ENCODE measurements around the gene PML.
A peak's percentile ranks its signal among the peaks of the same experiment; 100 is the strongest.

The PML gene

GRCh38 chr15:73994413-73994883, at the start of gene PML:
TSS of gene PML (plus strand) at chr15:73994716. CDS start at chr15:73994813, 97 bp downstream.
- Histone ChIP-seq H3K9me3 (ENCODE audit: control insufficient read depth in 5 of 5, low read length in 5 of 5) (no peaks in the 10 kb centered on the region), H3K4me3 (ENCODE audit: low read depth in 1 of 5, low read length in 5 of 5) (peak within 1 kb of the TSS; percentile 92 to 99 (median 96)), H3K4me1 (ENCODE audit: control insufficient read depth in 5 of 5, insufficient read depth in 5 of 5, low read length in 5 of 5) (peaks cover 24 to 95% (median 79%) of the 10 kb centered on the region in 5 donors), H3K27me3 (ENCODE audit: control insufficient read depth in 5 of 5, insufficient read depth in 4 of 5, low read length in 5 of 5) (no peaks in the 10 kb centered on the region), H3K27ac (ENCODE audit: low read depth, low read length) (peak within 1 kb of the TSS; percentile 94), H3K36me3 (ENCODE audit: control insufficient read depth in 5 of 5, insufficient read depth in 5 of 5, low read length in 5 of 5) (peaks cover 9 to 18% (median 16%) of the 10 kb centered on the region in 5 donors), H3K9ac (ENCODE audit: low read length in 5 of 5) (peak within 1 kb of the TSS; percentile 81 to 96 (median 95))

DNA sequence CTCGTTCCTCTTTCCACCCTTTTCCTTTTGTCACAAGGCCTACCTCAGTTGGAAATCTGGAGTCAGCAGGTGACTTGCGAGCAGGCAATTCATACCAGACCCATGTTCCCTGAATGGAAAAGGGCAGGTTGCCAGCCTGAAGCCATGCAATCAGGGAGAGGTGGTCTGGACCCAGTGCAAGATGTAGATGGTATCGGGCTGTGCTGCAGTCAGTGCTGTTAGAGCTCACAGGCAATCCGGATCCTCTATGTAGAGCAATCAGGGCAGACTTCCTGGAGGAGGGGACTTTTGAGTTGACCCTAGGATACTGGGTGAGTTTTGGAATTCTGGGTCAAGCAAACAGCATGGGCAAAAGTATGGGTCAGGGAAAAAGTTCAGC, 49.4 kb upstream of the PML start:
- Histone ChIP-seq H3K4me3 (ENCODE audit: low read depth in 1 of 5, low read length in 5 of 5) (no peak overlapping the region), H3K36me3 (ENCODE audit: control insufficient read depth in 5 of 5, insufficient read depth in 5 of 5, low read length in 5 of 5) (peaks cover 3 to 37% (median 31%) of the 10 kb centered on the region in 5 donors), H3K27me3 (ENCODE audit: control insufficient read depth in 5 of 5, insufficient read depth in 4 of 5, low read length in 5 of 5) (no peaks in the 10 kb centered on the region), H3K27ac (ENCODE audit: low read depth, low read length) (no peak overlapping the region), H3K9me3 (ENCODE audit: control insufficient read depth in 5 of 5, low read length in 5 of 5) (no peaks in the 10 kb centered on the region), H3K9ac (ENCODE audit: low read length in 5 of 5) (no peak overlapping the region), H3K4me1 (ENCODE audit: control insufficient read depth in 5 of 5, insufficient read depth in 5 of 5, low read length in 5 of 5) (peaks cover 6 to 44% (median 23%) of the 10 kb centered on the region in 5 donors)

DNA sequence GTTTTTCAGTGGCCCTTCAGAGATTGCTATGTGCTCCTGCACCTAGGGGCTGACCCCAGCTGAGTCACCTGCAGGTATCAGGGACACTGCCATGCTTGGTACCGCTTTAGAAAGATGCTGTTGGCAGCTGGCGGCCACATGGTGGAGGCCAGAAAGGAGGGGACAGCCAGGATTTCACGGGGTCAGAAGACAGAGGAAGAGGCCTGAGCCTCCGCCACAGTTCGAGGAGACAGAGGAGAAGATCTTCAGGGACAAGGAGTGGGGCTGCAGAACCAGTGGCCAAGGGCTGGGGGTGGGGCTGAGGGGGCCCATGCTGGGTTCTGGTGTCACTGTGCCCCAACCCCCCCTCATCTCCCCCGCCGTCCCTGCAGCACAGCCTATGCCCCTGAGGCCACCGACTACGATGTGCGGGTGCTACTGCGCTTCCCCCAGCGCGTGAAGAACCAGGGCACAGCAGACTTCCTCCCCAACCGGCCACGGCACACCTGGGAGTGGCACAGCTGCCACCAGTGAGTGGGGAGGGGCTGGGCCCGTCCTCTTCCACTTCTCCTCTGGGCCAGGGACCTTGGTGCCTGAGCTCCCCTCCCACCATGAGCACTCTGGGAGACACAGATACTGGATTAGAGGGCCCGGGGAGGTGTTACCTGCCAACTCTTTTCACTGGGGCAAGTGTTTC, 48.3 kb upstream of the PML start:
- H3K36me3 ChIP-seq (ENCODE audit: control insufficient read depth in 5 of 5, insufficient read depth in 5 of 5, low read length in 5 of 5): peaks cover 3 to 37% (median 31%) of the 10 kb centered on the region in 5 donors
- H3K4me1 ChIP-seq (ENCODE audit: control insufficient read depth in 5 of 5, insufficient read depth in 5 of 5, low read length in 5 of 5): peaks cover 9 to 42% (median 22%) of the 10 kb centered on the region in 5 donors
- H3K27me3 ChIP-seq (ENCODE audit: control insufficient read depth in 5 of 5, insufficient read depth in 4 of 5, low read length in 5 of 5): no peaks in the 10 kb centered on the region
- H3K4me3 ChIP-seq (ENCODE audit: low read depth in 1 of 5, low read length in 5 of 5): no peak overlapping the region
- H3K9ac ChIP-seq (ENCODE audit: low read length in 5 of 5): no peak overlapping the region
- no peak overlapping the region for H3K27ac ChIP-seq (ENCODE audit: low read depth, low read length)
- H3K9me3 ChIP-seq (ENCODE audit: control insufficient read depth in 5 of 5, low read length in 5 of 5): no peaks in the 10 kb centered on the region

DNA sequence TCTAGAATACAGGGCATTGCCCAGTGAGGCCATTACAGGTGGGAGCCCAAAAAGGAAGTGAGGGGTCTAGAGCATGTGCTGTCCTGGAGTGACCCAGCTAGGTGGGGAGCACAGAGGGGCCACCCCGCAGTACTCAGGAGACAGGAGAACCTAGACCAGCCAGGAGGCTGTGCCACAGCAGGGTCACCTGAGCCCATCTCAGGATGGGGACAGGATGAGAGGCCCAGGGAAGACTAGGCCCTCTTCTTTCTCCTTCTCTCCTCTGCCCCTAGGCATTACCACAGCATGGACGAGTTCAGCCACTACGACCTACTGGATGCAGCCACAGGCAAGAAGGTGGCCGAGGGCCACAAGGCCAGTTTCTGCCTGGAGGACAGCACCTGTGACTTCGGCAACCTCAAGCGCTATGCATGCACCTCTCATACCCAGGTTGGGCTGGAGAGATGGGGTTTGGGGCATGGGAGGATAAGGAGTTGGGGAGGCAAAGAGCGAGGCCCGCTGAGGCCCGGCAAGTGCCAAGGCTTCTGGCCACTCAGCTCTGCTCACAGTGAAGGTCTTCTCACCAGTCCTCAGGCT, 47.6 kb upstream of the PML start:
- H3K4me3 ChIP-seq (ENCODE audit: low read depth in 1 of 5, low read length in 5 of 5): no peak overlapping the region
- no peaks in the 10 kb centered on the region for H3K27me3 ChIP-seq (ENCODE audit: control insufficient read depth in 5 of 5, insufficient read depth in 4 of 5, low read length in 5 of 5)

DNA sequence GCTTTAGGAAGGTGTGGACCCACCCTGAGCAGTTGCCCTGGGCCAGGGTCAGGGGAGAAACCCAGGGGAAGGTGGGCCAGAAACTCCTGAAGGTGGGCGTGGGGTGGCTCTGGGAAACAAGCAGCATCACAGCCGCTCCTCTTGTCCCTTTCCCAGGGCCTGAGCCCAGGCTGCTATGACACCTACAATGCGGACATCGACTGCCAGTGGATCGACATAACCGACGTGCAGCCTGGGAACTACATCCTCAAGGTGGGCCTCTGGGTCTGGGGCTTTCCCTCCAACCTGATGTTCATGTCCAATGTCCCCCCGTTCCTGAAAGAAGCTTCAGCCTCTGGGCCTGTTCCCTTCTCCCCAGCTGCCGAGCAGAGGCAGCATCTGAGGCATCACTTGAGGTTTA, 46.9 kb upstream of the PML start:
- Histone ChIP-seq H3K27me3 (ENCODE audit: control insufficient read depth in 5 of 5, insufficient read depth in 4 of 5, low read length in 5 of 5) (no peaks in the 10 kb centered on the region), H3K9me3 (ENCODE audit: control insufficient read depth in 5 of 5, low read length in 5 of 5) (no peaks in the 10 kb centered on the region), H3K4me3 (ENCODE audit: low read depth in 1 of 5, low read length in 5 of 5) (no peak overlapping the region), H3K27ac (ENCODE audit: low read depth, low read length) (no peak overlapping the region), H3K9ac (ENCODE audit: low read length in 5 of 5) (no peak overlapping the region), H3K36me3 (ENCODE audit: control insufficient read depth in 5 of 5, insufficient read depth in 5 of 5, low read length in 5 of 5) (peaks cover 3 to 41% (median 31%) of the 10 kb centered on the region in 5 donors), H3K4me1 (ENCODE audit: control insufficient read depth in 5 of 5, insufficient read depth in 5 of 5, low read length in 5 of 5) (peaks cover 10 to 40% (median 34%) of the 10 kb centered on the region in 5 donors)

More for the DNA sequence above, 47.6 kb upstream of the PML start:
- Histone ChIP-seq H3K4me1 (ENCODE audit: control insufficient read depth in 5 of 5, insufficient read depth in 5 of 5, low read length in 5 of 5) (peaks cover 11 to 42% (median 27%) of the 10 kb centered on the region in 5 donors), H3K9ac (ENCODE audit: low read length in 5 of 5) (peak overlapping the region in 1 of 5 donors; percentile 5), H3K9me3 (ENCODE audit: control insufficient read depth in 5 of 5, low read length in 5 of 5) (no peaks in the 10 kb centered on the region), H3K36me3 (ENCODE audit: control insufficient read depth in 5 of 5, insufficient read depth in 5 of 5, low read length in 5 of 5) (peaks cover 3 to 37% (median 31%) of the 10 kb centered on the region in 5 donors), H3K27ac (ENCODE audit: low read depth, low read length) (no peak overlapping the region)

GRCh38 chr15:73948396-73948795, 46.1 kb upstream of the PML start:
- no peak overlapping the region for H3K4me3 ChIP-seq (ENCODE audit: low read depth in 1 of 5, low read length in 5 of 5)
- H3K9me3 ChIP-seq (ENCODE audit: control insufficient read depth in 5 of 5, low read length in 5 of 5): no peaks in the 10 kb centered on the region
- no peak overlapping the region for H3K9ac ChIP-seq (ENCODE audit: low read length in 5 of 5)
- no peak overlapping the region for H3K27ac ChIP-seq (ENCODE audit: low read depth, low read length)
- no peaks in the 10 kb centered on the region for H3K27me3 ChIP-seq (ENCODE audit: control insufficient read depth in 5 of 5, insufficient read depth in 4 of 5, low read length in 5 of 5)
- peaks cover 9 to 43% (median 41%) of the 10 kb centered on the region in 5 donors for H3K4me1 ChIP-seq (ENCODE audit: control insufficient read depth in 5 of 5, insufficient read depth in 5 of 5, low read length in 5 of 5)
- H3K36me3 ChIP-seq (ENCODE audit: control insufficient read depth in 5 of 5, insufficient read depth in 5 of 5, low read length in 5 of 5): peaks cover 3 to 41% (median 31%) of the 10 kb centered on the region in 5 donors

- Histone ChIP-seq H3K4me1 (ENCODE audit: control insufficient read depth in 5 of 5, insufficient read depth in 5 of 5, low read length in 5 of 5) (peaks cover 9 to 45% (median 44%) of the 10 kb centered on the region in 5 donors), H3K36me3 (ENCODE audit: control insufficient read depth in 5 of 5, insufficient read depth in 5 of 5, low read length in 5 of 5) (peaks cover 3 to 41% (median 31%) of the 10 kb centered on the region in 5 donors), H3K9ac (ENCODE audit: low read length in 5 of 5) (no peak overlapping the region), H3K27me3 (ENCODE audit: control insufficient read depth in 5 of 5, insufficient read depth in 4 of 5, low read length in 5 of 5) (no peaks in the 10 kb centered on the region), H3K9me3 (ENCODE audit: control insufficient read depth in 5 of 5, low read length in 5 of 5) (no peaks in the 10 kb centered on the region), H3K27ac (ENCODE audit: low read depth, low read length) (no peak overlapping the region), H3K4me3 (ENCODE audit: low read depth in 1 of 5, low read length in 5 of 5) (no peak overlapping the region)
Measured at GRCh38 chr15:73948982-73949381, 45.5 kb upstream of the PML start.

- Histone ChIP-seq H3K9ac (ENCODE audit: low read length in 5 of 5) (no peak overlapping the region), H3K36me3 (ENCODE audit: control insufficient read depth in 5 of 5, insufficient read depth in 5 of 5, low read length in 5 of 5) (peaks cover 3 to 41% (median 31%) of the 10 kb centered on the region in 5 donors), H3K4me1 (ENCODE audit: control insufficient read depth in 5 of 5, insufficient read depth in 5 of 5, low read length in 5 of 5) (peaks cover 6 to 41% (median 39%) of the 10 kb centered on the region in 5 donors), H3K27ac (ENCODE audit: low read depth, low read length) (no peak overlapping the region), H3K4me3 (ENCODE audit: low read depth in 1 of 5, low read length in 5 of 5) (no peak overlapping the region), H3K27me3 (ENCODE audit: control insufficient read depth in 5 of 5, insufficient read depth in 4 of 5, low read length in 5 of 5) (no peaks in the 10 kb centered on the region), H3K9me3 (ENCODE audit: control insufficient read depth in 5 of 5, low read length in 5 of 5) (no peaks in the 10 kb centered on the region)
Measured at GRCh38 chr15:73949496-73949895, 45.0 kb upstream of the PML start.

DNA sequence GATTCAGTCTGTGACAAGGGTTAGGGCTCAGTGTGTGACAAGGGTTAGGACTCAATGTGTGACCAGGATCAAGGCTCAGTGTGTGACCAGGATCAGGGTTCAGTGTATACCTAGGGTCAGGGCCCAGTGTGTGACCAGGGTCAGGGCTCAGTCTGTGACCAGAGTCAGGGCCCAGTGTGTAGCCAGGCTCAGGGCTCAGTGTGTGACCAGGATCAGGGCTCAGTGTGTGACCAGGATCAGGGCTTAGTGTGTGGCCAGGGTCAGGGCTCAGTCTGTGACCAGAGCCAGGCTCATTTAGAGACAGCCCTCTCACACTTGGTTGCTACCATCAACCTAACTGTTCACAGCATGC, 44.1 kb upstream of the PML start:
- no peaks in the 10 kb centered on the region for H3K9me3 ChIP-seq (ENCODE audit: control insufficient read depth in 5 of 5, low read length in 5 of 5)
- H3K4me3 ChIP-seq (ENCODE audit: low read depth in 1 of 5, low read length in 5 of 5): no peak overlapping the region
- H3K27me3 ChIP-seq (ENCODE audit: control insufficient read depth in 5 of 5, insufficient read depth in 4 of 5, low read length in 5 of 5): no peaks in the 10 kb centered on the region
- no peak overlapping the region for H3K27ac ChIP-seq (ENCODE audit: low read depth, low read length)
- peaks cover 4 to 34% (median 32%) of the 10 kb centered on the region in 5 donors for H3K4me1 ChIP-seq (ENCODE audit: control insufficient read depth in 5 of 5, insufficient read depth in 5 of 5, low read length in 5 of 5)
- H3K9ac ChIP-seq (ENCODE audit: low read length in 5 of 5): peak overlapping the region in 2 of 5 donors; percentile 1 to 44
- peaks cover 3 to 41% (median 31%) of the 10 kb centered on the region in 5 donors for H3K36me3 ChIP-seq (ENCODE audit: control insufficient read depth in 5 of 5, insufficient read depth in 5 of 5, low read length in 5 of 5)
